Measurements from ENCODE around the gene LMNB1. TPM values are rescaled to one million over a fixed set of nuclear protein-coding genes. Genes with fewer than 3 reads are reported as not detected.

LMNB1 gene
- total and polyA plus RNA-seq, 2 of the 13 experiments (the other 11 are each of a cell fraction or from before 2014, with no cell fraction given) = 12.5 to 159 TPM

GRCh38 chr5:126754609-126755008 is 22.3 kb upstream of the LMNB1 start:
- no peak for ATAC-seq
- no peaks in the 10 kb centered on the region for H3K4me1 ChIP-seq (ENCODE audit: insufficient read depth, low read length)
- no peaks in the 10 kb centered on the region for H3K9me3 ChIP-seq (ENCODE audit: low read length)
- H3K4me2 ChIP-seq (ENCODE audit: low read depth, low read length) = no peak overlapping the region
- no peak for FAIRE-seq
- no peaks in the 10 kb centered on the region; a peak in 1 of 5 replicates for H3K27me3 ChIP-seq (ENCODE audit: control insufficient read depth in 1 of 2, insufficient read depth in 2 of 2, low read length in 2 of 2)
- no peak overlapping the region for H3K4me3 ChIP-seq (replicated peaks in 1 of 3; ENCODE audit: insufficient read depth in 1 of 3, low read depth in 2 of 3, low read length in 3 of 3)
- intact Hi-C loops (cut with micrococcal nuclease; ENCODE audit: unreplicated experiment) (no loop called here), in situ Hi-C loops (cut with HindIII; ENCODE audit: extremely low pct_ligation_motif_present, low pct_unique_long_range_greater_than_20kb) (no loop called here)
- 15% methylated on average over 4 of the region's 4 CpGs for WGBS (ENCODE audit: low lambda C conversion rate)
- no peaks in the 10 kb centered on the region for H3K79me2 ChIP-seq (ENCODE audit: insufficient read depth, low read length)
- ChIA-PET POLR2A (no interaction called here), CTCF (ENCODE audit: low intra/inter-chr PET ratio, low total read pairs) (no interaction called here)
- no TSS peak for BruUV-seq (replicated peaks)
- H3K27ac ChIP-seq (ENCODE audit: extremely low read length, insufficient read depth, low read length) = no peak overlapping the region
- H2AFZ ChIP-seq (ENCODE audit: low read length) = no peak overlapping the region
- no peaks in the 10 kb centered on the region for H3K36me3 ChIP-seq (replicated peaks in 1 of 2; ENCODE audit: control insufficient read depth in 1 of 2, insufficient read depth in 2 of 2, low read length in 2 of 2)
- no peaks in the 10 kb centered on the region for H4K20me1 ChIP-seq (ENCODE audit: insufficient read depth, low read length)
- no peak overlapping the region for H3K9ac ChIP-seq (ENCODE audit: insufficient read depth, low read depth, low read length)
- peak; percentile 27; the same call in 1 of the 2 replicates for TF ChIP-seq CEBPB (IDR thresholded peaks at IDR 0.05; ENCODE audit: borderline replicate concordance, low read depth, low read length)
- TF ChIP-seq, protein P1, sequence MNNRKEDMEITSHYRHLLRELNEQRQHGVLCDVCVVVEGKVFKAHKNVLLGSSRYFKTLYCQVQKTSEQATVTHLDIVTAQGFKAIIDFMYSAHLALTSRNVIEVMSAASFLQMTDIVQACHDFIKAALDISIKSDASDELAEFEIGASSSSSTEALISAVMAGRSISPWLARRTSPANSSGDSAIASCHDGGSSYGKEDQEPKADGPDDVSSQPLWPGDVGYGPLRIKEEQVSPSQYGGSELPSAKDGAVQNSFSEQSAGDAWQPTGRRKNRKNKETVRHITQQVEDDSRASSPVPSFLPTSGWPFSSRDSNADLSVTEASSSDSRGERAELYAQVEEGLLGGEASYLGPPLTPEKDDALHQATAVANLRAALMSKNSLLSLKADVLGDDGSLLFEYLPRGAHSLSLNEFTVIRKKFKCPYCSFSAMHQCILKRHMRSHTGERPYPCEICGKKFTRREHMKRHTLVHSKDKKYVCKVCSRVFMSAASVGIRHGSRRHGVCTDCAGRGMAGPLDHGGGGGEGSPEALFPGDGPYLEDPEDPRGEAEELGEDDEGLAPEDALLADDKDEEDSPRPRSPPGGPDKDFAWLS (CRISPR knock-in tag; IDR thresholded peaks at IDR 0.05; ENCODE audit: borderline replicate concordance) = no peak
- TF ChIP-seq, protein P2, sequence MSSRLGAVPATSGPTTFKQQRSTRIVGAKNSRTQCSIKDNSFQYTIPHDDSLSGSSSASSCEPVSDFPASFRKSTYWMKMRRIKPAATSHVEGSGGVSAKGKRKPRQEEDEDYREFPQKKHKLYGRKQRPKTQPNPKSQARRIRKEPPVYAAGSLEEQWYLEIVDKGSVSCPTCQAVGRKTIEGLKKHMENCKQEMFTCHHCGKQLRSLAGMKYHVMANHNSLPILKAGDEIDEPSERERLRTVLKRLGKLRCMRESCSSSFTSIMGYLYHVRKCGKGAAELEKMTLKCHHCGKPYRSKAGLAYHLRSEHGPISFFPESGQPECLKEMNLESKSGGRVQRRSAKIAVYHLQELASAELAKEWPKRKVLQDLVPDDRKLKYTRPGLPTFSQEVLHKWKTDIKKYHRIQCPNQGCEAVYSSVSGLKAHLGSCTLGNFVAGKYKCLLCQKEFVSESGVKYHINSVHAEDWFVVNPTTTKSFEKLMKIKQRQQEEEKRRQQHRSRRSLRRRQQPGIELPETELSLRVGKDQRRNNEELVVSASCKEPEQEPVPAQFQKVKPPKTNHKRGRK (CRISPR knock-in tag; IDR thresholded peaks at IDR 0.05) = no peak
- no peak for DNase-seq (ENCODE audit: low spot score)

- FAIRE-seq = no peak
- ChIA-PET CTCF (ENCODE audit: low intra/inter-chr PET ratio, low total read pairs) (no interaction called here), POLR2A (no interaction called here)
- H3K27me3 ChIP-seq (ENCODE audit: control insufficient read depth in 1 of 2, insufficient read depth in 2 of 2, low read length in 2 of 2) = no peaks in the 10 kb centered on the region; a peak in 1 of 5 replicates
- H4K20me1 ChIP-seq (ENCODE audit: insufficient read depth, low read length) = no peaks in the 10 kb centered on the region
- intact Hi-C loops (cut with micrococcal nuclease; ENCODE audit: unreplicated experiment) = no loop called here
- H3K4me2 ChIP-seq (ENCODE audit: low read depth, low read length) = peak overlapping the region; percentile 27; the same call in 1 of the 2 replicates
- no peak for TF ChIP-seq MYC (CRISPR knock-in tag; IDR thresholded peaks at IDR 0.05; ENCODE audit: borderline replicate concordance)
- WGBS (ENCODE audit: low lambda C conversion rate) = 24% methylated on average over 4 of the region's 4 CpGs
- no peaks in the 10 kb centered on the region for H3K36me3 ChIP-seq (replicated peaks in 1 of 2; ENCODE audit: control insufficient read depth in 1 of 2, insufficient read depth in 2 of 2, low read length in 2 of 2)
- no peak overlapping the region for H3K4me3 ChIP-seq (replicated peaks in 1 of 3; ENCODE audit: insufficient read depth in 1 of 3, low read depth in 2 of 3, low read length in 3 of 3)
- no TSS peak for BruUV-seq (replicated peaks)
- no peaks in the 10 kb centered on the region for H3K9me3 ChIP-seq (ENCODE audit: low read length)
- no peak overlapping the region for H2AFZ ChIP-seq (ENCODE audit: low read length)
- no peak for DNase-seq (ENCODE audit: low spot score)
- H3K27ac ChIP-seq (ENCODE audit: extremely low read length, insufficient read depth, low read length) = no peak overlapping the region
- ATAC-seq = no peak; the same call in 2 of the 3 replicates
- H3K9ac ChIP-seq (ENCODE audit: insufficient read depth, low read depth, low read length) = no peak overlapping the region
- H3K4me1 ChIP-seq (ENCODE audit: insufficient read depth, low read length) = no peaks in the 10 kb centered on the region
- H3K79me2 ChIP-seq (ENCODE audit: insufficient read depth, low read length) = no peaks in the 10 kb centered on the region
- in situ Hi-C loops (cut with HindIII; ENCODE audit: extremely low pct_ligation_motif_present, low pct_unique_long_range_greater_than_20kb) = no loop called here
Measured at GRCh38 chr5:126755593-126755992, 21.3 kb upstream of the LMNB1 start.
